ENCODE measurements around the gene CDK11B. TPM values are rescaled to one million over a fixed set of nuclear protein-coding genes. Genes with fewer than 3 reads are reported as not detected.
A peak's percentile ranks its signal among the peaks of the same experiment; 100 is the strongest.
"Not testable (repeated sequence)": the region's sequence is repeated elsewhere in the genome, so short reads cannot be mapped to it uniquely, and the experiment has no call there.

Gene CDK11B
- total and polyA plus RNA-seq, 2 donors (not counting 1 experiment from before 2014, with no cell fraction given): 14.1 to 36.3 TPM

GRCh38 chr1:1696431-1697357 is 37.9 kb upstream of the CDK11B start:
- H3K4me1 Mint-ChIP-seq; intact Hi-C loops (cut with micrococcal nuclease); H3K27ac Mint-ChIP-seq; H3K36me3 ChIP-seq (replicated peaks in 1 of 2; ENCODE audit: control extremely low read depth in 1 of 2, control insufficient read depth in 1 of 2, extremely low read depth in 1 of 2, insufficient read depth in 2 of 2, low read length in 1 of 2); H3K27ac ChIP-seq (ENCODE audit: low read length in 2 of 2); H4K20me1 ChIP-seq (ENCODE audit: control insufficient read depth, insufficient read depth, low read length, poor library complexity, severe bottlenecking); ATAC-seq (ENCODE audit: low read depth); H3K4me3 Mint-ChIP-seq; H3K4me3 ChIP-seq (ENCODE audit: control extremely low read depth in 1 of 5, extremely low read depth in 1 of 5, insufficient read depth in 1 of 5, low read depth in 2 of 5, low read length in 4 of 5); H3K27me3 ChIP-seq (replicated peaks in 1 of 4; ENCODE audit: control extremely low read depth in 1 of 4, control insufficient read depth in 3 of 4, insufficient read depth in 4 of 4, low read length in 3 of 4); CTCF ChIA-PET; H3K9me3 ChIP-seq (ENCODE audit: control extremely low read depth in 1 of 3, control insufficient read depth in 2 of 3, insufficient read depth in 1 of 3, low read length in 2 of 3); DNase-seq; H2AFZ ChIP-seq (ENCODE audit: insufficient read depth, low read depth, low read length, poor library complexity, severe bottlenecking); H3K79me2 ChIP-seq (ENCODE audit: control insufficient read depth, insufficient read depth, low read length); POLR2A ChIA-PET; H3K27me3 Mint-ChIP-seq; H3K9ac ChIP-seq (ENCODE audit: low read length); H3K9me3 Mint-ChIP-seq (ENCODE audit: insufficient read depth); H3K4me2 ChIP-seq (replicated peaks; ENCODE audit: low read depth, low read length, poor library complexity, severe bottlenecking): not testable (repeated sequence)
- 99% methylated on average over 6 of the region's 23 CpGs for WGBS (ENCODE audit: insufficient coverage)
- H3K4me1 ChIP-seq (ENCODE audit: control insufficient read depth in 2 of 2, insufficient read depth in 2 of 2, low read length in 2 of 2): peaks cover 0 to 12% of the 10 kb centered on the region in 2 donors

GRCh38 chr1:1692714-1693647 is 34.2 kb upstream of the CDK11B start, which contains the start of gene SLC35E2B:
TSS of gene SLC35E2B (minus strand) at chr1:1692795. CDS start at chr1:1676699, 16,096 bp downstream.
- H2AFZ ChIP-seq (ENCODE audit: insufficient read depth, low read depth, low read length, poor library complexity, severe bottlenecking): peak within 1 kb of the TSS; percentile 64
- POLR2A ChIA-PET; H3K27me3 ChIP-seq (replicated peaks in 1 of 4; ENCODE audit: control extremely low read depth in 1 of 4, control insufficient read depth in 3 of 4, insufficient read depth in 4 of 4, low read length in 3 of 4); H3K27me3 Mint-ChIP-seq; H3K36me3 ChIP-seq (replicated peaks in 1 of 2; ENCODE audit: control extremely low read depth in 1 of 2, control insufficient read depth in 1 of 2, extremely low read depth in 1 of 2, insufficient read depth in 2 of 2, low read length in 1 of 2); H3K79me2 ChIP-seq (ENCODE audit: control insufficient read depth, insufficient read depth, low read length); H3K9me3 Mint-ChIP-seq (ENCODE audit: insufficient read depth); H4K20me1 ChIP-seq (ENCODE audit: control insufficient read depth, insufficient read depth, low read length, poor library complexity, severe bottlenecking); H3K9me3 ChIP-seq (ENCODE audit: control extremely low read depth in 1 of 3, control insufficient read depth in 2 of 3, insufficient read depth in 1 of 3, low read length in 2 of 3); H3K4me1 Mint-ChIP-seq; CTCF ChIA-PET; intact Hi-C loops (cut with micrococcal nuclease): not testable (repeated sequence)
- H3K27ac ChIP-seq (ENCODE audit: low read length in 2 of 2): peak within 1 kb of the TSS; percentile 90 to 95
- Mint-ChIP-seq H3K27ac (peak within 1 kb of the TSS; percentile 78), H3K4me3 (peak within 1 kb of the TSS; percentile 71)
- H3K4me2 ChIP-seq (replicated peaks; ENCODE audit: low read depth, low read length, poor library complexity, severe bottlenecking): peak within 1 kb of the TSS; percentile 33
- 0% methylated on average over 16 of the region's 98 CpGs for WGBS (ENCODE audit: insufficient coverage)
- ATAC-seq (ENCODE audit: low read depth) (peak; percentile 75), DNase-seq (peak; percentile 97)
- H3K4me1 ChIP-seq (ENCODE audit: control insufficient read depth in 2 of 2, insufficient read depth in 2 of 2, low read length in 2 of 2): peaks cover 0 to 12% of the 10 kb centered on the region in 2 donors
- H3K9ac ChIP-seq (ENCODE audit: low read length): peak within 1 kb of the TSS; percentile 62
- H3K4me3 ChIP-seq (ENCODE audit: control extremely low read depth in 1 of 5, extremely low read depth in 1 of 5, insufficient read depth in 1 of 5, low read depth in 2 of 5, low read length in 4 of 5): peak within 1 kb of the TSS in 4 of 5 experiments; percentile 44 to 60 (median 52)

DNA sequence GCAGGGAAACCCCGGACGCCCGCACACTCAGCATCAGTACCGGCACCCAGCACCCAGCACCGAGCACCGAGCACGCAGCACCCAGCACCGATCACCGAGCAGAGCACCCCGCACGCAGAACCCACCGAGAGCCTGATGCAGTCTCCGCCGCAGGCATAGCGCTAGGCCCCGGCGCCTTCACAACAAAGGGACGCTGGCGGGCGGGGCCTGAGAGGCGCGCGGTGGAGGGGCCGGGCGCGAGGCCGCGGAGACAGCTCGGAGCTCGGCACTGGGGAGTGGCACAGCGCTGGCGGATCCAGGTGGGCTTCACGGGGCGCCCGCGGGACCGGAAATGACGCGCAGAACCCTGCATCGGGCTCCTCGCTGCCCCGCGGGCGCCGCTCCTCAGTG is 33.5 kb upstream of the CDK11B start:
- H4K20me1 ChIP-seq (ENCODE audit: control insufficient read depth, insufficient read depth, low read length, poor library complexity, severe bottlenecking); intact Hi-C loops (cut with micrococcal nuclease); CTCF ChIA-PET; H3K36me3 ChIP-seq (replicated peaks in 1 of 2; ENCODE audit: control extremely low read depth in 1 of 2, control insufficient read depth in 1 of 2, extremely low read depth in 1 of 2, insufficient read depth in 2 of 2, low read length in 1 of 2); H3K9me3 Mint-ChIP-seq (ENCODE audit: insufficient read depth); H3K27me3 ChIP-seq (replicated peaks in 1 of 4; ENCODE audit: control extremely low read depth in 1 of 4, control insufficient read depth in 3 of 4, insufficient read depth in 4 of 4, low read length in 3 of 4); POLR2A ChIA-PET; H3K9me3 ChIP-seq (ENCODE audit: control extremely low read depth in 1 of 3, control insufficient read depth in 2 of 3, insufficient read depth in 1 of 3, low read length in 2 of 3); H3K27me3 Mint-ChIP-seq; H3K4me2 ChIP-seq (replicated peaks; ENCODE audit: low read depth, low read length, poor library complexity, severe bottlenecking): not testable (repeated sequence)
- Histone ChIP-seq H3K27ac (ENCODE audit: low read length in 2 of 2) (peak overlapping the region; percentile 60 to 95), H3K79me2 (ENCODE audit: control insufficient read depth, insufficient read depth, low read length) (peaks cover 15% of the 10 kb centered on the region), H3K4me1 (ENCODE audit: control insufficient read depth in 2 of 2, insufficient read depth in 2 of 2, low read length in 2 of 2) (peaks cover 0 to 12% of the 10 kb centered on the region in 2 donors), H2AFZ (ENCODE audit: insufficient read depth, low read depth, low read length, poor library complexity, severe bottlenecking) (peak overlapping the region; percentile 64), H3K9ac (ENCODE audit: low read length) (peak overlapping the region; percentile 62), H3K4me3 (ENCODE audit: control extremely low read depth in 1 of 5, extremely low read depth in 1 of 5, insufficient read depth in 1 of 5, low read depth in 2 of 5, low read length in 4 of 5) (peak overlapping the region in 4 of 5 experiments; percentile 44 to 60 (median 52))
- peaks cover 12% of the 10 kb centered on the region for H3K4me1 Mint-ChIP-seq
- WGBS (ENCODE audit: insufficient coverage): 0% methylated on average over 21 of the region's 45 CpGs
- DNase-seq (peak; percentile 83), ATAC-seq (ENCODE audit: low read depth) (peak; percentile 63)
- peak overlapping the region; percentile 78 for H3K27ac Mint-ChIP-seq
- H3K4me3 Mint-ChIP-seq: peak overlapping the region; percentile 71

All from B cell (primary cell).